OCI-LY7 (cell line): ENCODE results near the gene UNC13A. TPM values are rescaled to one million over a fixed set of nuclear protein-coding genes. Genes with fewer than 3 reads are reported as not detected.

Source experiments
- BruUV-seq: library from RNA; stranded (reverse); fragments of 400-500 nt; replicated peaks from 2 replicates; lab custom pipeline; 2021; lab: Mats Ljungman, UMichigan
- CTCF ChIA-PET: fragments of 300-600 bp; sonication (Branson Sonifier 250); formaldehyde crosslinking; loops from one replicate; lab custom pipeline; 2022; ENCODE audit warnings: antibody characterized with exemption; ENCODE audit not compliant: unreplicated experiment; lab: Charles Lee
- POLR2A ChIA-PET: fragments of 300-600 bp; sonication (Branson Sonifier 250); formaldehyde crosslinking; loops from one replicate; lab custom pipeline; 2022; ENCODE audit warnings: antibody characterized with exemption; lab: Charles Lee
- DNase-seq: peaks from one replicate; pipeline ENCODE4 v3.0.0-alpha.2; 2015; ENCODE audit warnings: low spot score
- H2AFZ ChIP-seq: fragments of 200-600 bp; sonication (generic), shearing (Covaris generic); 2 replicates; pipeline ENCODE4 v1.6.1; 2014; ENCODE audit warnings: mild to moderate bottlenecking, antibody characterized with exemption, low read length, moderate library complexity
- H3K27ac ChIP-seq: fragments of 200-600 bp; sonication (generic); 2 replicates; pipeline ENCODE4 v1.5.1; 2014; ENCODE audit warnings: mixed run types, low read depth, mild to moderate bottlenecking, moderate library complexity, low read length, inconsistent platforms; ENCODE audit not compliant: poor library complexity, severe bottlenecking
- H3K36me3 ChIP-seq: fragments of 200-600 bp; sonication (generic); 2 replicates; pipeline ENCODE4 v1.6.1; 2014; ENCODE audit warnings: mild to moderate bottlenecking, antibody characterized with exemption, low read length, moderate library complexity, mixed read lengths; ENCODE audit not compliant: insufficient read depth
- H3K4me1 ChIP-seq: fragments of 200-600 bp; sonication (generic); 2 replicates; pipeline ENCODE4 v1.5.1; 2014; ENCODE audit warnings: mild to moderate bottlenecking, low read length; ENCODE audit not compliant: insufficient read depth, poor library complexity, severe bottlenecking
- H3K4me2 ChIP-seq: fragments of 200-600 bp; sonication (generic); 2 replicates; pipeline ENCODE4 v1.6.1; 2014; ENCODE audit warnings: mild to moderate bottlenecking, low read length
- H3K4me3 ChIP-seq: fragments of 200-600 bp; sonication (generic); 2 replicates; pipeline ENCODE4 v1.5.1; 2014; ENCODE audit warnings: mild to moderate bottlenecking, low read depth, low read length; ENCODE audit not compliant: poor library complexity, severe bottlenecking
- H3K79me2 ChIP-seq: fragments of 200-600 bp; sonication (generic); 2 replicates; pipeline ENCODE4 v1.6.1; 2016; ENCODE audit warnings: low read depth, mild to moderate bottlenecking, low read length, moderate library complexity, mixed read lengths; ENCODE audit not compliant: insufficient read depth
- H3K9me2 ChIP-seq: fragments of 200-600 bp; sonication (generic); 2 replicates; pipeline ENCODE4 v1.6.1; 2016; ENCODE audit warnings: mild to moderate bottlenecking, low read length, mixed read lengths; ENCODE audit not compliant: insufficient read depth
- H3K9me3 ChIP-seq: fragments of 200-600 bp; sonication (generic); 2 replicates; pipeline ENCODE4 v1.6.1; 2014; ENCODE audit warnings: mild to moderate bottlenecking, mixed run types, low read length, mixed read lengths
- H4K20me1 ChIP-seq: fragments of 200-600 bp; sonication (generic); 2 replicates; pipeline ENCODE4 v1.6.1; 2014; ENCODE audit warnings: mild to moderate bottlenecking, antibody characterized with exemption, low read length, moderate library complexity, mixed read lengths; ENCODE audit not compliant: insufficient read depth
- CTCF ChIP-seq: fragments of 200-600 bp; sonication (generic); conservative IDR thresholded peaks from 2 replicates; pipeline ENCODE4 v1.5.1; 2014; ENCODE audit warnings: mild to moderate bottlenecking, antibody characterized with exemption, low read length, moderate library complexity, mixed read lengths
- EZH2phosphoT487 ChIP-seq: fragments of 200-600 bp; sonication (generic); IDR thresholded peaks from 2 replicates; pipeline ENCODE4 v1.6.1; 2018; ENCODE audit warnings: low read depth, borderline replicate concordance, mild to moderate bottlenecking, mixed run types, antibody characterized with exemption, low read length, moderate library complexity, mixed read lengths
- intact Hi-C: fragments of 100-400 bp; cut with micrococcal nuclease; formaldehyde crosslinking; loops from one replicate; pipeline ENCODE4 v1.10.0; 2022; ENCODE audit not compliant: unreplicated experiment
- total RNA-seq, 2 experiments: library from RNA; depleted of rRNA in 1 of 2; stranded (reverse); fragments of >200 nt in 1 of 2; shearing (Covaris generic) in 1 of 2; gene quantifications; 2 replicates each; pipeline ENCODE4 v1.2.3, GENCODE V29; 2014 to 2022

The UNC13A gene
- total RNA-seq, 2 experiments from 2014 or later: 0.72 to 0.92 TPM

DNA sequence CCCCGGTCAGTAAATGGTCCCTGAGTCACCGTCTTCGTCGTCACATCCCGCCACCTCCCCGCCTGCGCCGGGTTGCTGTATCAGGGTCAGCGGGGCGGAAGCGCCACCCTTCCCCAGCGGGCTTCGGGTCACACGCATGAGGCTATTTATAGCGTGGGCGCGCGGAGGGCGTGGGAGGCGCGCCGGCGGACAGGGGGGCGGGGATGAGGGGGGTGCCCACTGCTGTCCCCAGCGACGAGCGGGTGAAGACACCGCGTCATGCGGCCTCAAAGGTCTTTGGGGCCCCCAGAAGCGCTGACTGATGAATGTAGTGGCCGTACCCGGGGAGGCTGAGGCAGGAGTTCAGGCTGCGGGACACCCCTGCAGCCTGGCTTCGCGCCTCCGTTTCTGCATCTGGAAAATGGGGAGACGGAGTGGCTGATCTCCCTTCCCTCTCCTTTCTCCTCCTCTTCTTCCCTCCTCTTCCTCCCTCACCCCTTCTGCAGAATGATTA is 7.9 kb downstream of the UNC13A start:
- no peak for TF ChIP-seq EZH2phosphoT487
- H2AFZ ChIP-seq: no peak overlapping the region
- no peaks in the 10 kb centered on the region for H3K9me3 ChIP-seq

DNA sequence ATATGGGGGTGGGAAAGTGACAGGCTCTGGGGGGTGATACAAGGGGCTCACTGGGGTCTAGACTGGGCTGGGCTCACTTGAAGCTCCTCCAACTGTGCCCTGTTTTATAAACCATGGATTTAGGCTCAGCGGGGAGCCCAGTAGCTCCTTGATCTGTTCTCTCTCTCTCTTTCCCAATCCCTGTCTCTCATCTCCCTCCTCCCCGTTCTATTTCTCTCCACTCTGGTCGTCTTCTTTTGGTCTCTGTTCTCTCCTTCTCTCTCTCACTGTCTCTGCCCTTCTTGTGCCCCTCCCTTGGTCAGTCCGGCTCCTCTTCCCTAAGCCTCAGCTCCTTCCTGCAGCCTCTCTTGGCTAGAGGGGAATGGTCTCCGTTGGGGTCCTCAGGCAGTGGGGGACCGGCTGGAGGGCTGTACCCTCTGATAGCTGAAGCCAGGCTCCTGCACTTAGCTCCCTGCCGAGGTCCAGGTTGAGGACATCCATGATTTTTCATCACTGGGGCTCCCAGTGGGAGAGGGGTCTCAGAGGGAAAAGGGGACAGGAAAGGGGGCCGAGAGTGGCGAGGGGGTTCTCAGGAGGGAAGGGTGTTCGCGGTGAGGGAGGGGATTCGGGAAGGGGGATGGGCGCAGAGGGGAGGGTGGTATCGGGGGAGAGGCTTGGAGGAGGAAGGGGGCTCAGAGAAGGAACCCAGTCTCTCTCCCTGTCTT is 8.5 kb downstream of the UNC13A start:
- no peaks in the 10 kb centered on the region for H3K36me3 ChIP-seq
- H3K9me2 ChIP-seq: no peaks in the 10 kb centered on the region
- H3K4me3 ChIP-seq: no peak overlapping the region
- H2AFZ ChIP-seq: no peak overlapping the region
- no peaks in the 10 kb centered on the region for H3K4me1 ChIP-seq
- CTCF ChIA-PET: interaction anchor here (0.5 kb wide), 2 partner anchors 31 to 328 kb away, joined by 3 to 4 read pairs; partner anchors contain the start of gene ARRDC2
- H3K9me3 ChIP-seq: no peaks in the 10 kb centered on the region
- TF ChIP-seq CTCF (no peak), EZH2phosphoT487 (no peak)
- no peak for DNase-seq
- intact Hi-C loops: no loop called here
- no peak overlapping the region for H3K27ac ChIP-seq
- H3K79me2 ChIP-seq: no peaks in the 10 kb centered on the region
- no peaks in the 10 kb centered on the region for H4K20me1 ChIP-seq
- peak overlapping the region; percentile 26; the same call in 1 of the 2 replicates for H3K4me2 ChIP-seq
- POLR2A ChIA-PET: interaction anchor here (0.6 kb wide), 1 partner anchor 36 kb away, joined by 3 read pairs; no protein-coding TSS in a partner anchor
- BruUV-seq: no TSS peak

More for the DNA sequence above, 7.9 kb downstream of the UNC13A start:
- intact Hi-C loops: no loop called here
- no peaks in the 10 kb centered on the region for H3K79me2 ChIP-seq
- H3K9me2 ChIP-seq: no peaks in the 10 kb centered on the region
- CTCF ChIA-PET: no interaction called here
- H3K27ac ChIP-seq: no peak overlapping the region
- BruUV-seq: no TSS peak
- no peaks in the 10 kb centered on the region for H3K4me1 ChIP-seq
- no peaks in the 10 kb centered on the region for H4K20me1 ChIP-seq
- H3K4me2 ChIP-seq: peak overlapping the region; percentile 26
- peak; percentile 29 for DNase-seq
- POLR2A ChIA-PET: no interaction called here
- H3K36me3 ChIP-seq: no peaks in the 10 kb centered on the region
- H3K4me3 ChIP-seq: no peak overlapping the region

GRCh38 chr19:17678836-17679235 is 9.3 kb downstream of the UNC13A start:
- BruUV-seq: no TSS peak
- no peak for TF ChIP-seq CTCF
- no peak for TF ChIP-seq EZH2phosphoT487
- POLR2A ChIA-PET: no interaction called here

More at GRCh38 chr19:17678836-17679235, 9.3 kb downstream of the UNC13A start:
- Histone ChIP-seq H3K36me3 (no peaks in the 10 kb centered on the region), H4K20me1 (no peaks in the 10 kb centered on the region), H3K27ac (no peak overlapping the region), H3K4me1 (no peaks in the 10 kb centered on the region), H3K79me2 (no peaks in the 10 kb centered on the region), H3K9me3 (no peaks in the 10 kb centered on the region), H3K9me2 (no peaks in the 10 kb centered on the region), H3K4me3 (no peak overlapping the region), H3K4me2 (no peak overlapping the region), H2AFZ (no peak overlapping the region)
- DNase-seq: no peak
- intact Hi-C loops: no loop called here
- CTCF ChIA-PET: no interaction called here
